Measurements from ENCODE around the gene DYRK1A.

Gene DYRK1A

DNA sequence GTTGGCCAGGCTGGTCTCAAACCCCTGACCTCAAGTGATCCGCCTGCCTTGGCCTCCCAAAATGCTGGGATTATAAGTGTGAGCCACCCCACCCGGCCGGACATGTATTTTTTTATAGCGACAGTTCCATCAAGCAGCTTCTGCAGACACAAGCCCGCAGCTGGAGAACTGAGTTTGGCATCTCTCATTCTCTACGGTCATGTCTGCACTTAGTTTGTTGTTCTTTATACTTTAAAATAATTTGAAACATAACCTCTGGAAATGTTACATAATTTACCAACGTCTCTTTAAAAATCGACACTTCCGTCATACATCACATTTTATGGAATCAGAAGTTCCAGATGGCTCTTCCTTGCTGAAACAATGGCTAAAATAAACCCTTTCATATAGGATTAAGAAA is 183.6 kb downstream of the DYRK1A start:
- DNase-seq (ENCODE audit: low read depth in 2 of 2) = no peak

GRCh38 chr21:37550618-37551330 is 184.2 kb downstream of the DYRK1A start:
- no peak for DNase-seq (ENCODE audit: low read depth in 2 of 2)

DNA sequence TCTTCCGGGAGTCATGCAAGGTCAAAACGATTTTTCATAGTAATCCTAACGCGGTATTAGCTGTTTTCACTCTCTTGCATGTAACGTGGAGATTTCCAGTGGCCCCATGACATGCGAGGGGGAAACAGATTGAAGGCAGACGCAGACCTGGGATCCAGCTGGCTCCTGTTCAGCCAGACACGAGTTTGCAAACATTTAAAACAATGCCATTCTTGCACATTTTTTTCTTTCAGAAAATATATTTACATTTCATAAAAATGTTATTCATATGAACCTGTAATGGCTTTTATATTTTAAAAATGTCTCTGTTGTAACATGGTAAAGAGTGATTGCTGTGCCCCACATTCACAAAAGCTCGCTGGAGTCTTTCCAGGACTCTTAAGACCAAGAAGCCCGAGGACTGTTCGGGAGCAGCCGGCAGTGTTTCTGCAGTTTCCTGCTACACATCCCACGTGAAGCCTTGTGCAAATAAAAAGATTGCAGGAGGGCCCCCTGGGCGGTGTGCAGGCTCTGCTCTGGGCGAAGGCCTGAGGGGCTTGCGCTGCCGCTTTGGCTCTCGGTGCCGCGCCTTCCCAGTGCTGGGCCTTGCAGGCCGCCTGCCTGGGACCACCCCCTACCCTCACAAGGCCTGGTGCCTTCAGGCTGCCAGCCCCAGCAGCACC is 184.9 kb downstream of the DYRK1A start:
- DNase-seq (ENCODE audit: low read depth in 2 of 2) = peak in 1 of 2 experiments; percentile 27

- no peak for DNase-seq (ENCODE audit: low read depth in 2 of 2)
These were observed 185.4 kb downstream of the DYRK1A start for GRCh38 chr21:37551993-37552355.

DNA sequence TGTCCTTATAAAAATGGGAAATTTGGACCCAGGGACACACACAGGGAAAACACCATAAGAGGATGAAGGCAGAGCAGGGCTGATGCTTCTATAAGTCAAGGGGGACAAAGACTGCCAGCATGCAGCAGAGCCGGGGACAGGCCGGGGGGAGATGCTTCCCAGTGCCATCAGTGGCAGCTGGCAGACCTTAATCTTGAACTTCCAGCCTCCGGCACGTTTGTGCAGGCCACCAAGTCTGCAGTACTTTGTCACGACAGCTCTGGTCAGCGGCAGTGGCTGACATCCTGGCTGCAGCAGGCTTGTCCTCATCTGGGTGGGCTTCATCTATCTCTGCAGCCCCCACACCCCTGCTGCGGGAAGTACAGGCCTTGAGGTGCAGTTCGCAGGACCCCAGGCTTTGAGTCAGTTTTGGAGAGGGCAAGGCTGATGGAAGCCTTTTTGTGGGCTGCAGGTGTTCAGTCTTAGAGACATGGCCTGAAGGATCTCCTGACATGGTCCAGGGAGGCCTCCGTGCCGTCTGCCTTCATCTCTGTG is 186.0 kb downstream of the DYRK1A start:
- no peak for DNase-seq (ENCODE audit: low read depth in 2 of 2)

DNA sequence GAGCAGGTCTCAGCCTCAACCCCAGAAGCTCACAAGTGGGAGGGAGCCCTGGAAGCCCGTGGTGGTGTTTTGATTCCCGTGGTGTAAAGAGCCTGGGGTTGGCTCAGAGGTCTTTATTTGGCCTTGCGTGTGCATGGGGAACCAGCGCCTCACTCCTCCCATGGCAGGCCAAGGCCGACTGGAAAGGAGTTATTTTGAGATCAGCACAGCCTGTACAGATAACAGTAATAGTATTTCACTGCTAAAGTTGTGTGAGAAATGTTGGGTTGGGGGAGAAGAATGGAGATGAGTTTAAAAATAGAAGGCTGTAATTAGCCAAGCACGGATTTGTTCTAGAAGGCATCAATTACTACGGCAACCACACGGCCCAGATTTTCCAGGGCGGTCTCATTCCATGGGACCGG is 186.5 kb downstream of the DYRK1A start:
- no peak for DNase-seq (ENCODE audit: low read depth in 2 of 2)

DNA sequence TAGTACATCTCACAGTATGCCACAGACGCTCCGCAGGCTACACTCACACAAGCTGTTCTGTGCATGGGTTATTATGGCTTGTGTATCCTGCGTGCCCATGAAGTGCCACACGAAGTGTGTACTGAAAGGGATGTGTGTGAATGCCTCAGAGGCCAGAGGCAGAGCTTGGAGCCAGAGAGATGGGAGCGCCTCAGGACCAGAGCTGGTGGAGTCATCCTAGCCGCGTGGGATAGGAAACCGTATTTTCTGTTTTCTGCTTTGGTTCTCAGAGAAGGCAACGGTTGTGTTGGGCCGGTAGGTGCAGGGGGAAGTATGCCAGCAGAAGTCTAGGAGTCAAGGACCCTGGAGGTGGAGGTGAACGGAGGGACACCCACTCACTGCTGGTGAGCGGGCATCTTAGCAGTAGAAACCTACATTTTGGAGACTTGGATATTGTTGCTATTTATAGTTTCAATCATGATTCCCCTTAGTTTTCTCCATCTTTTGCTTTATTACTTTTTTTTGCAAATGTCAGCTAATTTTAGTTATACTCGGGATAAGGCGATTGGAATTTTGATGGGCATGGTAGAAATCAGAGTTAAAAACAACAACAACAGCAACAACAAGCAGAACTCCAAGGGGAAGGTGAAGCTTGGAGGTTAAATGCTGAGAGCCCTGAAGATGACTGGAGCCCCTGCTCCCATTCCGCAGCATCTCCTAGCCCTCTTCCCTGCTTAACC is 188.2 kb downstream of the DYRK1A start:
- no peak for DNase-seq (ENCODE audit: low read depth in 2 of 2)

DNA sequence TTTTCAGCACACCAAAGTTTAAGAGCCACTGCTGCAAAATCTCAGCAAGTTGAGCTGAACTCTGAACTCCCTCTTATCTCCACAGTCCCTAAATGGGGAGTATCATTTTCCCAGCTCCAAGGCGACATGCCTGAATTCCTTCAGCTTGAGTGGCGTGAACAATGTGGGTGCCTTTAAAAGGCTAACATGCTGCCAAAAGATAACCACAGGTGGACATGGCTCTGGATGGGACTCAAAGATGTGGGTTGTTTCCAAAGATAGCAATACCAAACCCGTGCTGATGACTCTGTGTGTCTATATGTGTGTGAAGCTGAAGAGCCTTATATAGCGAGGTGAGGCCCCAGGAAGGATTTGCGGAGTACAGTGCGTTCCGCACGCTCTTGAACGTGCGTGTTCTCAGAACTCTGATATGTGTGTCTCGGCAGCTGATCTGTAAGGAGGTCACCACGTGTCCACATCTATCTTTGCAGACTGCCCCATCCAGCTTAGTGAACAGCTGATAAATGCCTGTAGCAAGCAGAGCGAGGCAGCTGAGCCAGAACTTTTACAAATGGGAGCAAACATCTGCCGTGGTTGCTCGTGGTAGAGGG is 189.2 kb downstream of the DYRK1A start:
- no peak for DNase-seq (ENCODE audit: low read depth in 2 of 2)

- no peak for DNase-seq (ENCODE audit: low read depth in 2 of 2)
These were observed 190.8 kb downstream of the DYRK1A start for GRCh38 chr21:37557261-37557950.

DNA sequence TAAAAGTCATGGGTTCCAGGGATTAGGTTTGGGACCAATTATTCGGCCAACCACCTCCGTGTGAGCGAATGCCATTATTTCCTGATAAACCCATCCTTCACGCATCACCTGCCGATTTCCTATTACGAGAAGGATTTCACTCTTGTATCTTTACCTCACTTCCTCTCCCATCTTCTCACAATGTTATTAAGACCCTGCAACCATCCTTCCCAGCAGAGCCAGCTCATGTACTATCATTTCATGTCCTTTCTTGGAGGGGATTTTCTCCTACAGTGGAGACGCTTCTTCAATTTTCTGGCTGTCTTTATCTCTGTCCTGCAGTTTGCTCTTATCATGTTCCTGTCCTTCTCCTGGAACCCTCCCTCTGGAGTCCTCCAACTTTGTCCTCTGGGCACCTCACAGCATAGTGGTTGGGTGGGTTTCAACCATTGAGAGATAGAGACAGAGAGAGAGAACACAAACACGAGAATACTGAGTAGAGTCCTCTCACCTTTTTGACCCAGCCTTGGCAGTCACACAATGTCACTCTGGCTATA is 192.2 kb downstream of the DYRK1A start:
- no peak for DNase-seq (ENCODE audit: low read depth in 2 of 2)

- no peak for DNase-seq (ENCODE audit: low read depth in 2 of 2)
These were observed 193.8 kb downstream of the DYRK1A start for GRCh38 chr21:37560385-37560784.

GRCh38 chr21:37561506-37561905 is 194.9 kb downstream of the DYRK1A start:
- DNase-seq (ENCODE audit: low read depth in 2 of 2) = no peak

DNA sequence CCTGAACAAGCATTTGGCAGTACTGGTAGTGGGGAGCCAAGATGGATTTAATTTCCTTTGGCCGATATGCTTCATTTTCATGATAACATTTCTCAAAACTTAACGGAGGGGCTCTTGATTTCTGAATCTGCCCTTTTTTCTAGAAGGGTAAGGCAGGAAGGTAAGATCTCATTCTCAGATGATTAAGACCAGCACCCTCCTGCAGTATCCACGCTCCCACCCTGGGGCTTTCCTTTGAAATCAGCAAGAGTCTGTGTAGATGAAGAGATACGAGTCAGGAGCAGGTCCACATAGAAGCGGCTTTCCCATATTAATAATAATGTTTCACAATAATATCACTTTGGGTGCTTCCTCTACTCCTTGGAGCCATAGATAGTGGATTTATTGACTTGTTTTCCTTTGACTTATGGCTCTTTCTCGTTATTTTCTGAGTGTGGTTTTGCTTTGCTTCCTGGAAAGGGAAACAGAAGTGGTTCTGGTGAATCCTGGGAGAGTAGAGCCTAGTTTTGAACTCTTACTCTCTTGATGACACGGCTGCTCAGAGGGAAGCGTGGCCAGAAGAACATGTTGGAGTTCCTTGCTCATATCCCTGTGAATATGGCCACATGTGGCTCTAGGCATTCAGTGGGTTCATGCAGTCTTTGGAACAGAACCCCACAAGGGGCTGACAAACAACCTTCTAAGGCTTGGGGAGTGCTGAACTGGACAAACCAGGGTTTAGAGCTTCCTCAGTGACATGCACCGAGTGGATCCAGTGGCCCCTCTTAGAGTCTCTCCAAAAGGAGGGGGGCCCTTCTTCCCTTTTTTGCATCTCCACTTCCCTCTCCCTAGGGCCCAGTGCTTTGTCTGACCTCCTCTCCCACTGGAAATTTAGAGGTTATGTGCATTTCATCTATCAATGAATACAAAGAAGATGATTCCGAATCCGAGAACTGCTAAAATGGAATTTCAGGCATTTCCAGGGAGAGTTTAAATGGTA is 195.7 kb downstream of the DYRK1A start:
- DNase-seq (ENCODE audit: low read depth in 2 of 2) = no peak

GRCh38 chr21:37562920-37563640 is 196.5 kb downstream of the DYRK1A start:
- DNase-seq (ENCODE audit: low read depth in 2 of 2) = no peak

DNA sequence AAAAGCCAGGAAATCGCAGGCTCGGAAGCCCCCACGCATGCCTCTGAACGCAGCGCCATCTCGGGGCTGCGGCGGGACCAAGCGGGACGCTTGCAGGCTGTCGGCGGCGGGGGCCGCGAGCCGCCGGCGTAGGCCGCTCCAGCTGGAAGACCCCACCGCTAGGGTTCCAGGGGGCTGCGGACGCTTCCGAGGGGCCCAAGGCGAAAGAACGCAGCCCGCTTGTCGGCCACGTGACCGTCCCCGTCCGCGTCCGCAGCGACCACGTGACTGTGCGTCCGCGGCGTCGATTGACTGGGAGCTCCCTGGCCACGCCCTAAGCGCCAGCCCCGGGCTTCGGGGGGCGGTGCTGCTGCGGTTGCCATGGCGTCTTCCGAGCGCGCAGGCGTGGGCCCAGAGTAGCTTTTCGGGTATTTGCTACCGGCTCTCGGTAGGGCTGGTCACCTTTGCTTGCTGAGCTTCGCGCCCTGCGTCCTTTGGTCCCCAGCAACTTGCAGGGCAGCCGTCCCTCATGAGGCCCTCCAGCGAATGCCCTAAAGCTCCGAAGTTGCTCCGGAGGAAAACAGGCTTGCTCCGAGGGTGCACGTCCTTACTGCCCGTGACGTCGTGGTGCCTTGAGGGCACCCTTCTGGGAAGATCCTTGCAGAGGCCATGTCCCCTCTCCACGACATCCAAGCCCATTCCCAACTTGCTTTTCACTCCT is 197.2 kb downstream of the DYRK1A start:
- DNase-seq (ENCODE audit: low read depth in 2 of 2) = peak; percentile 86 to 88

DNA sequence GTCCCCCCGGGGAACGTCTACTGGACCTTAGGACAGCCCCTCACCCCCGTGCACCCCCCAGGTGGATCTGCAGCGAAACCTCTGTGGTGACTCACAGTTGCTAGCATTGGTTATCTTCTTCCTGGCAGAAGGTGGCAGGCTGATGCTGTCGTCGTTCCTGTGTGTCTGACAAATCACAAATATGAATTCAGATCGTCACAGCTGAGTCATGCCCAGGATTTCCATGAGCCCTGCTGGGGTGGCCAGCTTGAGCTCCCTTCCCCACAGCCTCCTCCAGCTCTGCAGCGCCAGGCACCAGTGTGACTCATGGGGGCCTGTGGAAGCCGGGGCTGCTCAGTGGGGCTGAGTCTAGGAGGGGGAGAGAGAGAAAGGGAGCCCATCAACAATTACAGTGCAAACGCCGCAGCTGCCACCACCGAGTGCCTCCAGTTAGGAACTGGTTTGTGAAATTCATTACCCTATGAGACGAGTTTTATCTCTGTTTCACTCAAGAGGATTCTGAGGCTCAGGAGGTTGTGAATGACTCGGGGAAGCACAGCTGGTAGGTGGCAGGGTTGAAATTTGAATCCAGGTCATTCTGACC is 197.9 kb downstream of the DYRK1A start:
- peak; percentile 95 for DNase-seq (ENCODE audit: low read depth in 2 of 2)

GRCh38 chr21:37564924-37565529 is 198.5 kb downstream of the DYRK1A start:
- DNase-seq (ENCODE audit: low read depth in 2 of 2) = no peak

All from fibroblast of skin of left quadriceps (primary cell).